ENCODE data around the gene TLE3.
"Not testable (repeated sequence)": the region's sequence is repeated elsewhere in the genome, so short reads cannot be mapped to it uniquely, and the experiment has no call there.

The TLE3 gene

DNA sequence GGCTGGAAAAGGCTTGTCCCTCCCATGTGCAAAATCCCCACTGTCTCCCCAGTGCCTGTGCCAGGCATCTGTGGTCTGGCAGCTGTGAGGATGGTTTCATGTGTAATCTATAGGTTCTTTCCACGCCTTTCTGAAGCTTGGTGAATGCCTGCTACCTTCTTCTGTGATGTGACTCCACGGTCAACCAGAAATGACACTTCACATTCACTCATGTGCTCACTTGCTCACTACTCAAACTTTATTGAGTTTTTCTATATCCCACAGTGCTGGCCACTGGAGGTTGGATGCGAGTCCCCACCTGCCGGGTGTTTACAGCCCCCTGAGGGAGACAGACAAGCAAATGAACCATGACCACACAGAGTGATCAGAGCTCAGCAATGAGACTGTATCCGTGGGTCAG lies 27.9 kb upstream of the TLE3 start:
- no peak for DNase-seq

DNA sequence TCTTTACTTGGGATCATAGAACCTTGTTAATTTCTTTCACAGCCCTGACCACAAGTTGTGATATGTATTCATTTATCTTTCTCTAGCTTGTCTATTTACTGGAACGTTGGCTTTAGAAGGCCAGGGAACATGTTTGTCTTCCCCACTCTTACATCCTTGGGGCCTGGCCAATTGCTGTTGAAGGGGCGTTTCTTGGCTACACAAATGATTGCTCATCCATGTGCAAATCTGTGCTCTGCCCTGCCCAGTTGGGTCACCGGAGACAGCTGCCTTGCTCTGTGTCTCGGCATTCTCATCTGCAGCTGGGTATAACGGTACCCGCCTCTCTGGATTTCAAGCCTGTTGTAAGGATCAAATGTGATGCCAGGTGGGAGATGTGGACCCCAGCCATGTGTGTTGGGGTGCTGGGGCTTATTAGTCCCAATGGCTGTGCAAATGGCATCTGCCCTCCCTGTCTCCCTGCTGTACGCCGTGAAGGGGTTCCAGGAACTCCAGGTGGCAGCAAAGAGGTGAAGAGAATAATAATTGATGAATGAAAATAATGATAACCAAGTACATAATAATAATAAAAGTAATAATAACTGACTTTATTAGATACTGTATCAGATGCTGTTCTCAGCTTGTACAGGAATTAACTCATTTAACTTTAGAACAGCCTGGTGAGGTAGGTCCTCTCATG lies 24.0 kb upstream of the TLE3 start:
- DNase-seq = no peak

- DNase-seq = no peak
Measured at GRCh38 chr15:70120958-70121623, 23.4 kb upstream of the TLE3 start.

GRCh38 chr15:70119911-70120508 lies 22.3 kb upstream of the TLE3 start:
- no peak for DNase-seq

DNA sequence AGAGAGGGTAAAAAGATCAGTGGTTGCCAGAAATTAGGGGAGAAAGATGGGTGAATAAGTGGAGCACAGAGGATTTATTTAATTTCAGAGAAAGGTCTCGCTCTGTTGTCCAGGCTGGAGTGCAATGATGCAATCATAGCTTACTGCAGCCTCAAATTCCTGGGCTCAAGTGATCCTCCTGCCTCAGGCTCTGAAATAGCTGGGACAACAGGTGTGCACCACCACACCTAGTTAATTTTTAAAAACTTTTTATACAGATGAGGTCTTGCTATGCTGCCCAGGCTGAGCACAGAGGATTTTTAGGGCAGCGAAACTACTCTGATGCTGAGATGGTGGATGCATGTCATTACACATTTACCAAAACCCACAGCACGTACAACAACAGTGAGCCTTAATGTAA lies 20.9 kb upstream of the TLE3 start:
- DNase-seq = no peak

DNA sequence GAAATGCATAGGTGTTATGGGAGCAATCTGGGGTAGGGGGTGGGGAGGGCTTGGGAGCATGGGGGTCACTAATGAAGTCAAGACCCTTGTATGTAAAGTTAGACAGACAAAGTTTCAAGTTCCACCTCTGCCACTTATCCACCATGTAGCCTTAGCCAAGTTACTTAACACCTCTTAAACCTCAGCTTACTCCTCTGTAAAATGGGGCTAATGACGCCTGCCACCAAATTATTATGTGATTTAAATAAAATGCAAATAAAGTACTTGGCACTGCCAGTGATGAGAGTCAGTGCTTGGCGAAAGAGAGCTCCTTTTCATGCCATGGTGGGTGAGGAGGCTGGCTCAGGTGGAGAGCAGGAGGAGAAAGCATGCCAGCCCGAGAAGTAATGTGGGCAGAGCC lies 18.6 kb upstream of the TLE3 start:
- no peak for DNase-seq

DNA sequence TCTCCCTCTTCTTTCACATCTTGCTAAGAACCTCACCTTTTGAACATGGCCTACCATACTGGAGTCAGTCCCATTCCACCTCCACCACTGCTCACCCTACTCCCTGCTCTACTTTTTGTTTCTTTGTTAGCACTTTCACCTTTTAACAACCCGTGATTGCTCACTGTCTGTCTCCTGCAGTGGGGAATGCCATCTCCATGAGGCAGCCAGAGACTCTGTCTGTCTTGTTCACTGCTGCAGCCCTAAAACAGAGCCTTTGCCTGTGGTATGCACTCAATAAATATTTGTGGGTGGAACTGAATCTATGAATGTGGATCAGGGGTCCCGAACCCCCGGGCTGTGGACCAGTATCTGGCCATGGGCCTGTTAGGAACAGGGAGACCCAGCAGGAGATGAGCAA lies 16.5 kb upstream of the TLE3 start:
- DNase-seq = no peak

DNA sequence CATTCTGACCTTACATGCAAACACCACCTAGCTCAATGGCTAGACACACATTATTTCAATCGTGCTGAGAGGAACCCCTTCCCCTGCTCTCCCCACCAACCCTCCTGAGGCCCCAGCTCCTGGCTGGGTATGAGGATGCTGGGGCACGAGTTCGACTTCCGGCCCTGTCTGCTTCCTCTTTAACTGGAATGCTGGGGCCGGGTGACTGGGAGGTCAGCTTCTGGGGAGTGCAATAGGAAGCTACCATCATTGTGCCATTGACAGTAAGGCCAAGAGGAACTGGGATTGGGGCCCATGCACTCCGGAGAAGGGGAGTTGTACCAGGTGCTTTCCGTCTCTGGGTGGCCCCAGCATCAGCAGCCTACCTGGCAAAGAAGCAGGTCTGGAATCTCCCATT lies 15.6 kb upstream of the TLE3 start:
- peak; percentile 20 for DNase-seq

DNA sequence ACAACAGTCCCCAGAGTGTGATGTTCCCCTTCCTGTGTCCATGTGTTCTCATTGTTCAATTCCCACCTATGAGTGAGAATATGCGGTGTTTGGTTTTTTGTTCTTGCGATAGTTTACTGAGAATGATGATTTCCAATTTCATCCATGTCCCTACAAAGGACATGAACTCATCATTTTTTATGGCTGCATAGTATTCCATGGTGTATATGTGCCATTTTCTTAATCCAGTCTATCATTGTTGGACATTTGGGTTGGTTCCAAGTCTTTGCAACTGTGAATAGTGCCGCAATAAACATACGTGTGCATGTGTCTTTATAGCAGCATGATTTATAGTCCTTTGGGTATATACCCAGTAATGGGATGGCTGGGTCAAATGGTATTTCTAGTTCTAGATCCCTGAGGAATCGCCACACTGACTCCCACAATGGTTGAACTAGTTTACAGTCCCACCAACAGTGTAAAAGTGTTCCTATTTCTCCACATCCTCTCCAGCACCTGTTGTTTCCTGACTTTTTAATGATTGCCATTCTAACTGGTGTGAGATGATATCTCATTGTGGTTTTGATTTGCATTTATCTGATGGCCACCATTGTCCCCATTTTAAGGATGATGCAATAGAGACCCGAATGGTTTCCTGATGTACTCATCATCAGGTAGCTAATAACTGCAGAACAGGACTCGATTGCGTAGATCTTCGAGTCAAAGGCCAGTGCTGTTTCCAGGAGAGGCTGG lies 15.0 kb upstream of the TLE3 start:
- not testable (repeated sequence) for DNase-seq

- DNase-seq = no peak
Measured at GRCh38 chr15:70112074-70112395, 14.3 kb upstream of the TLE3 start.

DNA sequence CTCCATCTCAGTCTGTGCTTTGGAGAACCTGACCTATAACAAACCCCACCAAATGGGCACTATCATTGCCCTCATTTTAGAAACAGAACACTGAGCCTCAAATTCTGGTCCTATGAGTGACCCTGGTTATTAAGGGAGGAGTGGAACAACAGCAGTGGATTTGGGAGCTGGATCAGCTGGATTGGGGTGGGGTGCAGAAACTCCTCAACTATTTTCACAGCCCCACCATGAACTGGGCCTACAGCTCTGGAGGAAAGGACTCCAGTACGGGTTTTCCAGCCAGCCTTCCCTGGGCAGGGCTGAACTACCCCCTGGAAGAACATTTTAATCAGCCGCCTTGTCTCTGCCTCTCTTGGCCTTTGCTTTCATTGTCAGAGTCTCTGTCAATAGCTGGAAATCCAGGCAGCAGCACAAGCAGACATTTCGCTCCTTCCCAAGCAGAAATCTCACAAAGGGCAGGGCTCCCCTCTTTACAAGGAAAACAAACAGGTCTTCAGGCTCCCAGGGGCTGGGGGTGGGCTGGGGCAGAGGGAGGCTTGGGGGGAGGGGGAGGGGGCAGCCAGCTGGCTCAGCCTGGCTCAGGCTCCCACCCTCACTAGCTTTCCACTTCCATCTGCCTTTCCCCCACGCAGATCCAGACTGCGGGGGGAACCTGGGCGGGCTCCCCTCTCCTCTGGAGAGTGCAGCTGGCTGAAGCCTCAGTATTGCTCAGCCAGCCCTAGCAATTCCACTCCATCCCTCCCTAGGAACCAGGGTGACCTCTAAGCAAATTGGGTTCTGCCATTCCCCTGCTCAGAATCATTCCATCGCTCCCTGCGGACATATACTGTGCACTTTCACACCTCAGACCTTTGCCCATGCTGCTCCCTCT lies 13.7 kb upstream of the TLE3 start:
- DNase-seq = no peak

DNA sequence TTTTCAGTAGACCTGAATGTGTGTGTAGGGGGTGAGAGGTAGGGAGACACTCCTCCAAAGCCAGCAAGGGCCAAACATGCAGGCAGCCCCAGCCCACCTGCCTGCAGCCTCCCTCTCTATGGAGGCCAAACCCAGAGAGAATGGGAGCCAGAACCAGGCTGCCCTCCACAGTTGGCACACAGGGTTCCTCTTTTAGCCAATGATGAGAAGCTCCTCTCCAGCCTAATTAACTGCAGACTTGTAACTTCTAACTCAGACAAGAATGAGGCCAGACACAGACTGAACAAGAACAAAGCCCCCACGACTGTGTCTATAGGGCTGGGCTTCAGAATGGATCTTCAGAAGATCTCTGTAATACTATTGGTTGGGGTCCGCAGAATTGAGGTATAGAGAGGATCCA lies 12.3 kb upstream of the TLE3 start:
- DNase-seq = no peak

DNA sequence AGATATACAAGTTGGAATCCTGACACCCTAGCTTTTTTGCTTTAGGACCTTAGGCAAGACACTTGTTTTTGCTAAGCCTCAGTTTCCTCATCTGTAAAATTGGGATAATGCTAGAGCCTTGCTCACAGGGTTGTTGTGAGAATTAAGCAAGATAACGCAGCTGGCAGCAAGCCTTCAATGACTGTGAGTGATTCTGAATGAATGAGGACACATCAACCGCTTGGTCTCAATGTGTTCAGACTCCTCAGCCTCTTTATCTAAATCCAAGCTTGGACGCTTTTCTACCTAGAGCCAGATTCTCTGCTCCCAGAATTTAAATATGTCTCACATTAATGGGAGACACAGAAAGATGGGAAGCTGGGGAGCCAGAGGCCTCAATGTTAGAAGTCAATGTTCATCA lies 11.8 kb upstream of the TLE3 start:
- DNase-seq = no peak

- no peak for DNase-seq
Measured at GRCh38 chr15:70103880-70104626, 6.3 kb upstream of the TLE3 start.

GRCh38 chr15:70102827-70103226 lies 5.1 kb upstream of the TLE3 start:
- no peak for DNase-seq

DNA sequence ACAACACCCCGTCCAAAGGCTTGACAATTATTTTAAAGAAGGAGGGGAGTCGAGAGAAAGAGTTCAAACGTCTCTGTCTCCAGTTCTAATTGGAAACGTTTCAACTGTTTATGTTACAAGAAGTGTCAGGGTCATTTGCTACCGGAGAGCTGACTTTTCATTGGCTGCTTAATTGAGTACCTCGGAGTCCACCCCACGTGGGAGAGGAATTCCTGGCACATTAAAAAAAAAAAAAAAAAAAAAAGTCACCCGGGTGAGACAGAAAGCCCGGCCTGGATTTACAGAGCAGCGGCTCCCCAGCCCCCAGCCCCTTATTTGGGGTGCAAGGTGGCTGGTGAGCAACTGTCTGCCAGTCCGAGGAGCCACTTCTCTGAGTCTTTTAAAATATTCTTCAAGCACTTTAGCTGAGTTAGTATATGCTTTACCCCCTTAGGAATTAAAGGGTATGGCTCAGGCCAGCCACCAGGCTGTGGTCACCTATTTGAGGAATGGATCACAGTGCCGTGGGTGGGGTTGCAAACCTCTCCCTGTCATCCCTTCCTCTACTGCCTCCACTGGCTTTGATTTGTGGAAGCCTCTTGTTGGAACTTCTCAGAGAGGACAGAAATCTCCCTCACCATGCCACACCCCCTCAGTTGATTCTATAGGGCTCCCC lies 3.9 kb upstream of the TLE3 start:
- DNase-seq = no peak

GRCh38 chr15:70100474-70101341 lies 3.0 kb upstream of the TLE3 start:
- peak; percentile 76 for DNase-seq

GRCh38 chr15:70099967-70100473 lies 2.3 kb upstream of the TLE3 start:
- peak; percentile 23 for DNase-seq

- peak; percentile 100 for DNase-seq
Measured at GRCh38 chr15:70099167-70099966, 1.6 kb upstream of the TLE3 start.

Data from CD4-positive, alpha-beta T cell treated with Interleukin-12 subunit alpha and Interleukin-12 subunit beta, for 1 hour (primary cell).